Stimulated activated CD4-positive, alpha-beta T cell treated with anti-CD3 and anti-CD28 coated beads, Interleukin-1b, Interleukin-23, amount 100 ng/mL, for 1 hour (primary cell): ENCODE data around the gene NTRK2.

ENCODE experiments used
- DNase-seq, 2 donors: peaks; one replicate each; pipeline ENCODE4 v3.0.0-alpha.2; 2020; ENCODE audit warnings: low read depth in 2 of 2

NTRK2 gene

DNA sequence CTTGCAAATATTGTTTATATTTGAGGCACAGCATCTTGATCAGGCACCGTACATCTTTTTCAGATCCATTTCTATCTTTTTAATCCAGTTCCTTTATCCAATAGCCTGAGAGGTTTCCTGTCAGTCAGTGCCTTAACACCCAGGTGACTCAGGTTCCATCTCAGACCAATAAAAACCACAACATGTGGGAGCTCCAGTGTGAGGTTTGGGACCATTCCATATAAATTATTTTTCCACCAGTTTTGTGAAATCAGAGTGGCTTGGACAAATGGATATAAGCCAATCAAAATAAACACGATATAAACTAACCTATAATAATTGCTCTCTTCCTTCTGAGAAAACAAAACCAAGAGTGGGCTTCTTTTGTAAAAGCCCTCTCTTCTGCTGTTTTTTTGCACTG is 351.3 kb downstream of the NTRK2 start:
- no peak for DNase-seq

DNA sequence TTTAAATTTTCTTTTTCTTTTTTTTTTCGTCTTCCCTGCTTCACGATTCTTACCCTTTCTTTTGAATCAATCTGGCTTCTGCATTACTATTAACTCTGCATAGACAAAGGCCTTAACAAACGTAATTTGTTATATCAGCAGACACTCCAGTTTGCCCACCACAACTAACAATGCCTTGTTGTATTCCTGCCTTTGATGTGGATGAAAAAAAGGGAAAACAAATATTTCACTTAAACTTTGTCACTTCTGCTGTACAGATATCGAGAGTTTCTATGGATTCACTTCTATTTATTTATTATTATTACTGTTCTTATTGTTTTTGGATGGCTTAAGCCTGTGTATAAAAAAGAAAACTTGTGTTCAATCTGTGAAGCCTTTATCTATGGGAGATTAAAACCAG is 352.2 kb downstream of the NTRK2 start:
- DNase-seq, result no peak

DNA sequence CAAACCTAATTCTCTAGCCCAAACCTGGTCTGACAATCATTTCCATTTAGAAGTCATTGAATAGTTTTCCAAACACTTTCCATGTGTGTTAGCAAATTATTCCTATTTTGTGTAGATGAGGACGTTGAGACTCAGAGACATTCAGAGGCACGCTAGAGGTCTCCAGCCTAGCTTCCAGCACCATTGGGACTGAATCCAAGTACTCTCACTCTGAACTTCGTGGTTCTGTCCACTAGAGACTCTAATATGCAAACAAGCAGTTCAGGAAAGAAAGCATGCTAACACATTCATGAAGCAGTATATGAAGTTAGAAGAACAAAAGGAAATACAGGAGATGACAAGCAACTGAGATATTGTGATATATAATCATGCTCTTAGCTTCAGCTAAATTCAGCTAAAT is 354.8 kb downstream of the NTRK2 start:
- no peak for DNase-seq

GRCh38 chr9:85025638-85026037 is 356.1 kb downstream of the NTRK2 start:
- DNase-seq, result no peak

- no peak for DNase-seq
These were observed 358.3 kb downstream of the NTRK2 start for GRCh38 chr9:85027870-85028269.

- no peak for DNase-seq
These were observed 360.8 kb downstream of the NTRK2 start for GRCh38 chr9:85030316-85030715.

GRCh38 chr9:85036496-85036895 is 367.0 kb downstream of the NTRK2 start:
- DNase-seq, result no peak

DNA sequence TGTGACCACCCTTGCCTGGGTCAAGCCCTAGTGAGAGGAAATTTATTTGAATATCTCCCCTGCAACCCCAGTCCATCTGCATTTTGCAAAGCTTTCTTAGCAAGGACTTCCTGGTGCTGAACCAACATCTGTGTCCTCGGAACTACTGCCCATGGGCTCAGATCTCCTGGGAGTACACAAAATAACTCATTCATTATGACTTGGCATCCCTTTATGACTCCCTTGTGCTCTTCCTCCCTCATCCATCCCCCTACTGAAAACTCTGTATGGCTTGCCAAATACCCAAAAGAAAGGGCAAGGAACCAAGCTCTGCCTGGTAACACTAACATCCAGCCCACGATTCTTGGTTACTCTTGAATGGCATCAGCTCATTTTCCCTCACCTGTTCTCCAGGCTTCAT is 368.5 kb downstream of the NTRK2 start:
- no peak for DNase-seq

DNA sequence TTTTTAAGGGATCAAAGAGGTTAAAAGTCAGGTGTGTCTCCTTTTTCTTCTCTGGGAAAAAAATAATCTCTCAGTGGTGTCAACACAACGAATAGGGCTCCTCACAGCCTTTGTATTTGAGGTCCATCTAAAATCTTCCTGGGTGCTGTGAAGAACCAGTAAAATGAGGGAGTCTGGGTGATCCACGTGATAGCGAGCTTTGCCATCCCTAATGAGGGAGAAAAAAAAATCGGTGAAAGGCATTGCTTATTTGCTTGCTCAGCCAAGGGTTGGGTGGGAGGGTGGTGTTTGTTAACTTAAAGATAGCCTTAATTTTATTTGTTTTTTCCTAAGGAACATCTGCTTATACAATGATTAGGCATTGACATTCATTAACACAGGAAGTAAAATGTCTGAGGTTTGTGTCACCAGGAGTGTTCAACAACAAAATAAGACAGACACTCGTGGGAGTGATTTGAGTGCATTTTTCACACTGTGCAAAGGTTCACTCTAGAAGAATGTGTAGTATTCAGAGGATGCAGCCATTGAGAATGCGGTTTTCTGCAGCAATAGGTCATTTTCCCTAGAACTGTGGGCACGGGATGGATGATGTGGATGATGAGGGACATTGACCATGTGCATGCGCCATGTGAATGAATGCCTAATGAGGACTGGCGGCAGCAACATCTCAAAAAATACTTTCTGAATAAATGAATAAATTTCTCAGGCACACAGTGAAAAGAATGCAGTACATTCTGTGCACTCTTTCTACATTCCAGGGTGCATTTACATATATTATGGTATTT is 369.5 kb downstream of the NTRK2 start:
- no peak for DNase-seq

GRCh38 chr9:85040146-85040545 is 370.6 kb downstream of the NTRK2 start:
- no peak for DNase-seq

GRCh38 chr9:85040821-85041465 is 371.4 kb downstream of the NTRK2 start:
- no peak for DNase-seq

DNA sequence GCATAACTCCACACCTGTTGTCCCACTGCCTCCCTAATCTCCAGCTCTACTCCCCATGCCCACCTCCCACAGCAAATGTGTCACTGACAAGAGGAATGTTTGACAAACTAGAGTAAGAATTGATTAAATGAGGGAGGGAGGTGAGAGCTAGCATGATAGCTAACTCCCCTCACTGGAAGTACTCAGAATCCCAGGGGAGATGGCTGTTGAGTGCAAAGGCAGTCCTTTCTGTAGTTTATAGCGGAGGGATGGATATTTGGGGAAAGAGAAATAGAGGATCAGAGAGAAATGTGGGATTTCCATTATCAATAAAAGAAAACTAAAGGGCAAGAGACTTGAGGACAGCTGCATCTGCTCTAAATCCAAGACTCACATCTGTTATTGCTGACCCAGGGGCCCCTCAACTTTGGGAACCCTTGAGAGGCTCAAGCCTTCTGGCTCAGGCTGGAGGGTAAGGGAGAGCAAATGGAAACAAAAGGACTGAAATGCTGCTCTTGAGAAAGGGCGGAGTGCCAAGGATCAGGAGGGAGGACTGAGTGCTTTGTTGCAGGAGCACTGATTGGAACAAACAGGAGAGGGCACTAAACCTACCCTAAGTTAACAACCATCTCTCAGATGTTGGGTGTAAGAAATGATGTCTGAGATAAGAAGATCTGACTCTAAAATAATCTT is 372.1 kb downstream of the NTRK2 start:
- DNase-seq, result no peak

DNA sequence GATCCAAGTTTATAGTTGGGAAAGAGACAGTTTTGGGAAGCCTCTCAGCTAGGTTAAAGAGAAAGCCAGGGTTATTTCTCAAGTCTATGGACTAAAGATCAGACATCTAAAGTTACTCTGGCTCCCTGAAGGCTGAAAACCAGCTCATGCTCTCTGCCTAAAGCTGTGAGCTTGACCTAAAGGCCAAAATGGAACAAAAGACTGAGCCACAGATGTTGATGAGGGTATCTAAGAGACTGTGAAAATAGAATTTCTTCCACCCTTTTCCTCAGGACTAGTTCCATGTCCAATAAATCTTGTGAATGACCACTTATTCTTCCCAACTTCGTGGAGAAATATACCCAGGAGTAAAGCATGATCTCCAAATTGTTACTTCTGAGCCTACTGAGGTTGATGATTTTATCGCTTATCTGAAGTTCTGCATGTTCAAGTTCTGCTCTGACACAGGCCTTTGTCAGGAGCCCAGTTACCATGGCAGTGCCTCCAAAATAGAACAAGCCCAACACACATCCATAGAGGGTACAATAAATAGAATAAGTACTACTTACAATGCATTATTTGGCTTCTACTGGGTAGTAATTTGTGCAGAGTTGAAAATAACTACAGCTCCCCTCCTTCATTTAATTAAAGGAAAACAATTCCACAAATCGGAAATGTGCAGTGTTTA is 373.6 kb downstream of the NTRK2 start:
- DNase-seq, result no peak

DNA sequence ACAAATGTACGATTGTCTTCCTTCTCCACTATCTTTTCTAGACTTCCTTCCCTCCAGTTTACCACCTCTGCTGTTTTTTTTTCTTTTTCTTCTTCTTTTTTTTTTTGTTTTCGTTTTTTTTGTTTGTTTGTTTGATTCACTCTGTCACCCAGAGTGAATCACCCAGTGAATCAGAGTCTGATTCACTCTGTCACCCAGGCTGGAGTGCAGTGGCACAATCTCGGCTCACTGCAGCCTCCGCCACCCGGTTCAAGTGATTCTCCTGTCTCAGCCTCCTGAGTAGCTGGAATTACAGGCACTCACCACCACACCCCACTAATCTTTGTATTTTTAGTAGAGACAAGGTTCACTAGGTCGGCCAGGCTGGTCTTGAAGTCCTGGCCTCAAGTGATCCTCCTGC is 375.7 kb downstream of the NTRK2 start:
- DNase-seq, result no peak

- DNase-seq, result no peak
These were observed 376.9 kb downstream of the NTRK2 start for GRCh38 chr9:85046475-85046874.

DNA sequence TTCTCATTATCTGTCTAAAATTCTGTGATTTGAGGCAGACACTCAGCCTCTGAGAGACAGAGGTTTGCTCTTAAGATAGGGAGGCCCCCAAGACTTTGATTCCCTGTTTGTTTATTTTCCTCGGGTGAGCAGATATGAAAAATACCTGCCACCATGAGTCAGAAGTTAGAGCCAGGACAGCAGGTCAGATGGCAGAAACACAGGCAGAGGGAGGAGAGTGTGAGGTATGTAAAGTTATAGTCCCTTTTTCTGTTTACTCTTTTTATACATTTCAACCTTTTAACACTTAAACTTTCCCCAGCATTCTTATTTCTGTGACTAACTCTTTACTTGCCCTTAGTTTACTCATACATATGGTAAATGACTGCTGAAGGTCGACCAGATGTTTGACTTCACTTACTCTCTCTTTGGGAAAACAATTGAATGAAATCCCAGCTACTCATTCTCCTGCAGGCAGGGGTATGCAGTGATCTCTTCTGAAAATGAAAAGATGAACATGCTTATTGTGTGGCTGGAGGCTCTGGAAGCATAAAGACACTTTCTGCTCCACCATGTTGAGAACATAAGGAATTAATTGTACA is 383.8 kb downstream of the NTRK2 start:
- DNase-seq, result no peak

- DNase-seq, result no peak
These were observed 384.5 kb downstream of the NTRK2 start for GRCh38 chr9:85054017-85054416.

DNA sequence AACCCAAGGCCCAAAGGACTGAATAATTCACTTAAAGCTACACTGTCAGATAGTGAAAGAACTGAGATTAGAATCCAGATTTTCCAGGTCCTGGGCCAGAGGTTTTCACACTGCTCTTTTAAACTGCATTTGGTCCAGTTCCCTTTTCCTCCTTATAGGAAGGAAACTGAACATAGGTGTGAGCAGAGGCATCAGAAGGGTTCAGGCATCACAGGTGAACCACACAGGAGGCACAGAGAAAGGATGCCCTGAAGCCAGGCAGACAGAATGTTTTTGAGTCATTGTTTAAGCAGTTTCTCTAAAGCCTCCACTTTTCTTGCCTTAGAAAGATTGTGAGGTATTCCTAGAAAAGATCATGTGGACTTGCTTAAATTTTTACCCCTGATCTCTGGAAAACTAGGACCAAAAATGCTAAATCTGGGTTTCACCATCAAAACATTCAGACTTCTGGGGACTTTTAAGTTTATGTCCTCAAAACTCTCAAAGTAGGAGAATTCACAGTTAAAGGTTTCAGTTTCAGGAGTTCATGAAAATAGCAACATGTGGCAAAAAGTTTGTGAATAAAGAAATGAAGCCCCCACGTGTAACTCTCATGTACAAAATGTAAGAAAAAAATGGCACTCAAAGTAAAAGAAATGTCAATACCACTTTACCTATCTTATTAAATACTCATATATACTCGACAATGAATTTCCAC is 386.1 kb downstream of the NTRK2 start:
- no peak for DNase-seq

DNA sequence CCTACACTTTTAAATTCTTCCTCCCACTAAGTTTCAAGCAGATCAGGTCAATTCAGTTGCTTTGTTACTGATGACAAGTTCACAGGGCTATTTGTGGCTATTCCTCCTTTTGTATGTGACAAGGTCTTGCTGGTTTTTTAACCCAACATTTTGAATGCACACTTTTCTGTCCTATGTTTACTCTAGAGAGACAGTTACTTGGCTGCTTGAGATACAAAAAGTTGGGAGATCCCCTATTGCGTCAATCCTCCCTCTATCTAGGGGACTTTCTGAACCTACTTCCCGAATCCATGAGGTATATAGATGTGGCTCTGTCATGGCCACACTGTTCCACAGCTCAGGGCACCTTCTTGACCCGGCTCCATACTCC is 386.7 kb downstream of the NTRK2 start:
- no peak for DNase-seq

GRCh38 chr9:85061969-85062368 is 392.4 kb downstream of the NTRK2 start:
- DNase-seq, result no peak

GRCh38 chr9:85062385-85063022 is 393.0 kb downstream of the NTRK2 start:
- no peak for DNase-seq
